Measurements from ENCODE around the gene GMPPA.

GMPPA gene

DNA sequence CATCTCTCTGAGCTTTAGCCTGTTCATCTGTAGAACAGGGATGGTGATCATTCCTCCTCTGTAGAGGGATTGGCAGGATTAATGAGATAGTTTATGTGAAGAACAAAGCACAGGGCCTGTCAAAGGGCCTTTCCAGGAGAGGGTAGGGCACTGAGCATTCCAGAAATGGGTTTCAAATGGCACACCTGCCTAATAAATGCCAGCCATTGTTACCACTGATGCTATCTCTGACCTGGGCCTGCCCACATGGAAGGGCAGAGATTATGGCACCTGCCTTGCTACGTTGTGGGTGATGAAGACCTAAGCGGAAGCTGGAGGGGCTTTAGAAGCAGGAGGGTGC, 31.0 kb upstream of the GMPPA start:
- no peak for DNase-seq (ENCODE audit: low read depth in 1 of 2, low spot score in 1 of 2)

DNA sequence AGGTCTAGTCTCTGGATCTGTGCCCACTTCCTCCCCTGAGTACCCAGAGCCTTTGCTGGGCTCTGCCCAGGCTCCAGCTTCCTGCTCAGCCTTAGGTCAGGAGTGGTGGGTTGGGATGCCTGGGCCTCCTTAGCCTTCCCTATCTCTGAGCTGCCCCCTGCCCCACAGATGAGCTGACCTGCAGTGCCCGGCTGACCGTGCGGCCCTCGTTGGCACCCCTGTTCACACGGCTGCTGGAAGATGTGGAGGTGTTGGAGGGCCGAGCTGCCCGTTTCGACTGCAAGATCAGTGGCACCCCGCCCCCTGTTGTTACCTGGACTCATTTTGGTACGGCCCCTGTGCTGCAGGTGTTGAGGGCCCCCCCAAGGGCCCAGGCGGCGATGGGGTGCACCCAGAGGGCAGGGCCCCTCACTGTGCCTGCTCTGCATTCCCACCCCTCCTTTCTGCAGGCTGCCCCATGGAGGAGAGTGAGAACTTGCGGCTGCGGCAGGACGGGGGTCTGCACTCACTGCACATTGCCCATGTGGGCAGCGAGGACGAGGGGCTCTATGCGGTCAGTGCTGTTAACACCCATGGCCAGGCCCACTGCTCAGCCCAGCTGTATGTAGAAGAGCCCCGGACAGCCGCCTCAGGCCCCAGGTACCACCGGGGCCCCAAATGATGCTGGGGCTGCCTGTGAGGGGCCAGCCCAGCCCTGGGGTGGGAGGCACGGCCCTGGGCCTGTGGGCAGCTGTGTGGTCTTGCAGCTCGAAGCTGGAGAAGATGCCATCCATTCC, 30.1 kb upstream of the GMPPA start:
- DNase-seq (ENCODE audit: low read depth in 1 of 2, low spot score in 1 of 2): no peak

DNA sequence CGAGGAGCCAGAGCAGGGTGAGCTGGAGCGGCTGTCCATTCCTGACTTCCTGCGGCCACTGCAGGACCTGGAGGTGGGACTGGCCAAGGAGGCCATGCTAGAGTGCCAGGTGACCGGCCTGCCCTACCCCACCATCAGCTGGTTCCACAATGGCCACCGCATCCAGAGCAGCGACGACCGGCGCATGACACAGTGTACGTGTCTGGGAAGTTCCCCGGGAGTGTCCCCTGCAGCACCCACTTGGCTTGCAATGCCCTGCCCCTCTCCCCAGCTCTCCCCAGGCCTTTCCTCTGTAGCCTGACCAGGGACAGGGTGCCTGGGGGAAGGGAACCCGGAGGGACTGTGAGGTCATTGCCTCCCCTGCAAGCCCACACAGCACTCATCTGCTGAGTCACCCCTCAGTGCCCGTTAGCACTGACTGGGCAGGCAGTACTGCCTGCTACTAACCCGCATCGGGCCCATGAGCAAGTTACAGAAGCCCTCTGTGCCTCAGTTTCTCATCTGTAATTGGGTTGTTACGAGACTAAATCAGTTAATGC, 29.4 kb upstream of the GMPPA start:
- DNase-seq (ENCODE audit: low read depth in 1 of 2, low spot score in 1 of 2): no peak

DNA sequence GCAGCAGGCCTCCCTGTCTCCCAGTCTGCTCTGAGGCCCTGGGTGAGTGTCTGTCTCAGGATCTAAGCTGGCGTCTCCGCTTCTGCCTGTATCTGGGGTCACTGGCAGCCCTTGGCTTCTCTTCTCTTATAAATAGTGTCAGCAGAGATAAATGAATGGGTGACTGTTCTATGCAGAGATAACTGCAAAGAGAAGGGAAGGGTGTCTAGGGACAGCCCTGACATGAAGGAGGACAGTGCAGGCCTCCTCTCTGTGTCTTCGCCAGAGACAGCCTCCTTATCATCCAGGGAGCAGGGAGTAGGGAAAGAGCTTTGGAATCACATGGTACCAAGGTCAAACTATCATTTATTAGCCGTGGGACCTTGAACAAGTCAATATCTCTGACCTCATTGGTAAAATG, 28.3 kb upstream of the GMPPA start:
- DNase-seq (ENCODE audit: low read depth in 1 of 2, low spot score in 1 of 2): no peak

DNA sequence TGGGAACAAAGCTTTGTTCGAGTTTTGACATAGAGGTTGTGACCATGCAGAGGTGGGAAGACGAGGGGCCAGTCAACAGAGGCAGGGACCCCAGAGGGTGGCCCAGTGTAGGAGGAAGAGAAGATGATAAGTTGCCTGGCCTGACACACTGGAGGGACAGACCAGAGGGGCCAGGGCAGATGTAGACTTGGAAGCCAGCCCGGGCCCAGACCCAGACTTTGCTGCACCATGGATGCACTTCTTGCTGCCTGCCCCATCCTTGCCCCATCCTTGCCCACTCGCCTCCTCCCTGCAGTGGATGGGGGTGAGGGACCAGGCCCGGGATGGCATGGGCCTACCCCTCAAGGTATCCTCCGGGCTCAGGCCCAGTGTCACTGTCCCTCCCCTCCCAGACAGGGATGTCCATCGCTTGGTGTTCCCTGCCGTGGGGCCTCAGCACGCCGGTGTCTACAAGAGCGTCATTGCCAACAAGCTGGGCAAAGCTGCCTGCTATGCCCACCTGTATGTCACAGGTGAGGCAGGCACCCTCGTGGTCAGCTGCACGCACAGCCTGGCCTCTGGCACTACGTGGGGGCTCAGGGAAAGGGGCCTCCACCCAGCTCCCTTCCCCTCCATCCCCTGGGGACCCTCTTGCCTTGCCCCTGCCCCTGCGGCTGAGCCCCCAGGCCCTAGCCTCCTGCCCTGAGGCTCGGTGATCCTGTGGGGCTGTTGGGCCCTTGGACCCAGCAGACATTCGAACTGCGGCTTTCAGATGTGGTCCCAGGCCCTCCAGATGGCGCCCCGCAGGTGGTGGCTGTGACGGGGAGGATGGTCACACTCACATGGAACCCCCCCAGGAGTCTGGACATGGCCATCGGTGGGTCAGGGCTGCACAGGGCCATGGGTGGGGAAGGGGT, 27.0 kb upstream of the GMPPA start:
- no peak for DNase-seq (ENCODE audit: low read depth in 1 of 2, low spot score in 1 of 2)

DNA sequence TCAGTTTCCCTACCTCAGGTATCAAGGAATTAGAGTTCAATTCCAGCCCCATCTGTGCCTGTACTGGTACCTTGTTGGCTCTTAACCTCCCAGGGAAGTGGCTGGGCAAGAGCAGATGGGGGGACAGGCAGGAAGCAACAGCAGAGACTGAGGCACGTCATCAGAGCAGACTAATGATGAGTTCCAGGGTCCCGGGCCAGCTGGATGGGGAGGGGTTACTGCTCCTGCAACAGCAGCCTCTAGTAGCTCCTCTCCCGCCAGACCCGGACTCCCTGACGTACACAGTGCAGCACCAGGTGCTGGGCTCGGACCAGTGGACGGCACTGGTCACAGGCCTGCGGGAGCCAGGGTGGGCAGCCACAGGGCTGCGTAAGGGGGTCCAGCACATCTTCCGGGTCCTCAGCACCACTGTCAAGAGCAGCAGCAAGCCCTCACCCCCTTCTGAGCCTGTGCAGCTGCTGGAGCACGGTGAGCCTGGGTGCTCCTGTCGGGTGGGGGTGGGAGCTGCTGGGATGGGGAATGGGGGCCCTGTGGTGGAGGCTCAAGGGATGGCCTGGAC, 26.0 kb upstream of the GMPPA start:
- DNase-seq (ENCODE audit: low read depth in 1 of 2, low spot score in 1 of 2): no peak

DNA sequence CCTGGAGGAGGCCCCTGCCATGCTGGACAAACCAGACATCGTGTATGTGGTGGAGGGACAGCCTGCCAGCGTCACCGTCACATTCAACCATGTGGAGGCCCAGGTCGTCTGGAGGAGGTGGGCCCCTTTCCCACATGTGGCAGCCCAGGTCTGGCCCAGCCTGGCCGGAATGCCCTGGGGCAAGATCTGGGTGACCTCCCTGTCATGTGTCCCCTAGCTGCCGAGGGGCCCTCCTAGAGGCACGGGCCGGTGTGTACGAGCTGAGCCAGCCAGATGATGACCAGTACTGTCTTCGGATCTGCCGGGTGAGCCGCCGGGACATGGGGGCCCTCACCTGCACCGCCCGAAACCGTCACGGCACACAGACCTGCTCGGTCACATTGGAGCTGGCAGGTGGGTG, 25.2 kb upstream of the GMPPA start:
- no peak for DNase-seq (ENCODE audit: low read depth in 1 of 2, low spot score in 1 of 2)

DNA sequence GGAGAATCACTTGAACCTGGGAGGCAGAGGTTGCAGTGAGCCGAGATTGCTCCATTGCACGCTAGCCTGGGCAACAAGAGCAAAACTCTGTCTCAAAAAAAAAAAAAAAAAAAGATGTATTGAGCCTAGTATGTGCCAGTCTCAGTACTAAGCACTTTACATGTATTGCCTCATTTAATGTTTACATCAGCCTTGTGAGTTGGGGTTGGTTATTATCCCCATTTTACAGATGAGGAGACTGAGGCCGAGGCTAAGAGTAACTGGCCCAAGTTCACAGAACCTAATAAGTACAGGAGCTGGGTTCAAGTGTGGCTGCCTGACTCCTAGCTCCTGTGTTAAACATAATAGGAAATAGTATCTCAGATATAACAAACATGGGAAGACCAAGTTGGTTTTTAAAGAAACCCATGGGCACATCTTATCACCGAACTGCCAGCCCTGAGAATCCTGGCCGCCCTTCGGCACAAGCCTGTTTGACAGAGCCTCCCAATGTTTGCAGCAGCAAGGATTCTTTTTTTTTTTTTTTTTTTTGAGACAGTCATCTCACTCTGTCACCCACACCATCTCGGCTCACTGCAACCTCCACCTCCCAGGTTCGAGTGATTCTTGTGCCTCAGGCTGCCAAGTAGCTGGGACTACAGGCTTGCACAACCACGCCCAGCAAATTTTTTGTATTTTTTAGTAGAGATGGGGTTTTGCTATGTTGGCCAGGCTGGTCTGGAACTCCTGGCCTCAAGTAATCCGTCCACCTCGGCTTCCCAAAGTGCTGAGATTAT, 24.2 kb upstream of the GMPPA start:
- DNase-seq (ENCODE audit: low read depth in 1 of 2, low spot score in 1 of 2): no peak

DNA sequence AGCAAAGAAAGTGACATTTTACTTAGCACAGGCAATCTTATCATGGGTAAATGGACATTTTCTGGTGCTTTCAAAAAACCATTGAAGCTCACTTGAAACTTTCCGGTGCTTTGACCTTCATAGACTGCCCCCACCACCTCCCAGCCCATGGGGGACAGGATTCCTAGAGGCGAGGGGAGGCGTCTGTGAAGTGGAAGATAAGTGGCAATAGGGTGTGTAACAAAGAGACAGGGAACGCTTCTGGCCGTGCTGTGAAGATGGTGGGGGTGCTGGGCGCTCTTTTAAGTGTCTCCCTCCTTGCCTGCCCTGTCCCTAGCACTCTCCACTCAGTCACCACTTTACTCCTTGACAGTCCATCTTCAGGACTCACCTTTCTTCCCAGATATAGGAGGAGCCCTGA, 23.4 kb upstream of the GMPPA start:
- no peak for DNase-seq (ENCODE audit: low read depth in 1 of 2, low spot score in 1 of 2)

DNA sequence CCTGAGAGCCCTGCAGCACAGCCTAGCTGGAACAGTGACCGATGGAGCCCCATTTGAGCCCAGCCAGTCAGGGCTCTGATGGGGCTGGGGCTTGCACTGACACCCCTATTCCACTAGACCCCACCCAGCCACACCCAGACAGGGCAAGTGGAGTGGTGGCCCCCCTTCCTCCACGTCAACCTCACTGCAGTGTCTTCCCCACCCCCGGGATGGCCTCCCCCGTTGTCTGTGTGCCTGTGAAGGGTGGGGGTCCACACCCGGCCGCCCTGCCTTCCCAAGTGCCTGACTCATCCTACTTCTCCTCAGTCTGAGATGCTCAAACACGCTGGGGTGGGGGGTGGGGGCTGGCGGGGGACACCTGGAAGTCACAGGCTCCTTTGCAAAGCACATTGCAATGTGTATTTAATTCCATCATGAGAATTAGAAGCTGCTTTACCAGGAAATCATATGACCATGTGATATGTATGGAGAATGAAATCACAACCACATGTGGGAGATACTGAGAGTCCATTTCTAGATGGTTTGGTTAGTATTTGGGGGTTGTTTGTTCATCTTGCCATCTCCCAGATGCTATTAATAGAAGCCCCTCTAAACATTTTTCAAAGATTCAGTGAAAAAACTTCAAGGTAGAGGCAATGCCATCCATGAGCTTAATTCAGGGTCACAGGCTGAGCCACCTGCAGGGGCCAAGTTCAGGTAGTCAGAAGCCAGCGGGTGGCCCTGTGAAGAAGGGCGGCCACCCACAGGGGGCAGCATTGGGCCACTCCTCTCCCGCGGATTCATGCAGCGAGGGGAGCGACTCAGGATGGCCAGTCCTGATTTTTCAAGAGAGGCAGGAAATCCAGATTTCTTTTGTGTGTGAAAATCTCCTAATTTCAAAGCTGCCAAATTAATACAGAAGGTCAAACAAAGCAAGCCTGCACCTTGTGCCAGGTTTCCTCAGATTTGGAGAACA, 22.7 kb upstream of the GMPPA start:
- peak in 1 of 2 donors; percentile 40 for DNase-seq (ENCODE audit: low read depth in 1 of 2, low spot score in 1 of 2)

DNA sequence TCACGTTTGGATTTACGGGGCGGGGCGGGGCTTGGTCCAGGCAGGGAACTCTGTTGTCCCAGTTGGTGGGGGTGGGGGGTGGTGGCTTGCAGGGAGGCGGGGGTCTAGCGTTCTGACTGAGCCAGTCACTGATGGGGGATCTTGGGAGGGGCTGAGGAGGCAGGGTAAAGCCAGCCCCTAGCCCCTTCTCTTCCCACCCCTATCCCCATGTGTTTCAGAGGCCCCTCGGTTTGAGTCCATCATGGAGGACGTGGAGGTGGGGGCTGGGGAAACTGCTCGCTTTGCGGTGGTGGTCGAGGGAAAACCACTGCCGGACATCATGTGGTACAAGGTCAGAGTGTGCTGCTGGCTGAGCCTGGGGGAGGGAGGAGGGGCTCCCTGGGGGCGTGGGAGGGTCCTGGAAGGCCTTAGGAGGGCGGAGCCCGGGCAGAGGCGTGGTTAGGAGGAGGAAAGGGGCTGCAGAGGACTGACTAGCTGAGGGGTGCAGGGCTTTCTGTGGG, 22.0 kb upstream of the GMPPA start:
- no peak for DNase-seq (ENCODE audit: low read depth in 1 of 2, low spot score in 1 of 2)

DNA sequence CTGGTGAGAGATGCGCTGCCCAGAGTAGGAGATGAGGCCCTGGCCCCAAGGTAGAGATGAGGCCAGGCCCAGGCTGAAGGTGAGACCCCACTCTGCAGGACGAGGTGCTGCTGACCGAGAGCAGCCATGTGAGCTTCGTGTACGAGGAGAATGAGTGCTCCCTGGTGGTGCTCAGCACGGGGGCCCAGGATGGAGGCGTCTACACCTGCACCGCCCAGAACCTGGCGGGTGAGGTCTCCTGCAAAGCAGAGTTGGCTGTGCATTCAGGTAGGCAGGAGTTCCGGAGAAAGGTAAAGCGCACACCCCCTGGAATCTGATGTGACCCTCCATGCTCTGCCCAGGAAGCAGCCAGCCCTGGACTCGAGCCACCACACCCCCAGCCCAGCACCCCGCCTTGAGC, 21.5 kb upstream of the GMPPA start:
- DNase-seq (ENCODE audit: low read depth in 1 of 2, low spot score in 1 of 2): no peak

DNA sequence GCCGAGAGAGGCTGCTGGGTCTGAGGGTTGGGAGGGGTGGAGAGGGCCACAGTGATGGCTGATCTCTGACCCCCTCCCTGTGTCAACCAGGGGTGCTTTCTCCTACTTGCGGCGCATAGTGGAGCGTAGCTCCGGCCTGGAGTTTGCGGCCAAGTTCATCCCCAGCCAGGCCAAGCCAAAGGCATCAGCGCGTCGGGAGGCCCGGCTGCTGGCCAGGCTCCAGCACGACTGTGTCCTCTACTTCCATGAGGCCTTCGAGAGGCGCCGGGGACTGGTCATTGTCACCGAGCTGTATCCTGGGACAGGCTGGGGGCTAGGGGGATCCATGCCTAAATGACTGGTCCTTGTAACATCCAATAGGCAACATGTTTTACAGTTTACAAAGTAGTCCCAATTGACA, 20.9 kb upstream of the GMPPA start:
- no peak for DNase-seq (ENCODE audit: low read depth in 1 of 2, low spot score in 1 of 2)

DNA sequence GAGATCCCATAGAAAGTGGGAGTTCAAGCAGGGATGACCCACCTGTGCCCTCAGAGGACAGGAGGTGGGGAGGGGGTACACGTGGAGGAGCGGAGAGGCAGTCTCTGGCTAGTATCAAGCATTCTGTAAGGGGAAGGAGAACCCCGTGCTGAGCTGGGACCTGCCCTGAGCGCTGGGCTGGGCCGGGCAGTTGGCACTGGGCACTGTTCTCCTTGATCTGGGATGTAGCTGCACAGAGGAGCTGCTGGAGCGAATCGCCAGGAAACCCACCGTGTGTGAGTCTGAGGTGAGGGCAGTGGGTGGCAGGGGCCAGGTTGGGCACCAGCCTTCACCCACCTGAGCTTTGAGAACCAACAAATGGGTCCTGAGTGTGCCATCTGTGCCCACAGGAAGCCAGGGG, 19.8 kb upstream of the GMPPA start:
- no peak for DNase-seq (ENCODE audit: low read depth in 1 of 2, low spot score in 1 of 2)

DNA sequence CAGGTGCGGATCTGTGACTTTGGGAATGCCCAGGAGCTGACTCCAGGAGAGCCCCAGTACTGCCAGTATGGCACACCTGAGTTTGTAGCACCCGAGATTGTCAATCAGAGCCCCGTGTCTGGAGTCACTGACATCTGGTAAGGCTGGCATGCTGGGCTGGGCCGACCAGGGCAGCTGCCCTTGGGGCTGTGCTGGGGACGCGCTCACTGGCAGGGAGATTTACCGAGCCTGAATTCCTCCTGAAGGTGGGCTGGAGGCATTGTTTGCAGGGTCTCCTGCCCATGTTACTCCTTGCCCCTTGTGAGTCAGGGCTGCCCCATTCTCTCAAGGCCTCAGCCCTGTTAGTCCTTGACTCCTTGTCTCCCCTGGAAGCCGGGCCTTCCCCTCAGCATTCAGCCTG, 18.7 kb upstream of the GMPPA start:
- no peak for DNase-seq (ENCODE audit: low read depth in 1 of 2, low spot score in 1 of 2)

DNA sequence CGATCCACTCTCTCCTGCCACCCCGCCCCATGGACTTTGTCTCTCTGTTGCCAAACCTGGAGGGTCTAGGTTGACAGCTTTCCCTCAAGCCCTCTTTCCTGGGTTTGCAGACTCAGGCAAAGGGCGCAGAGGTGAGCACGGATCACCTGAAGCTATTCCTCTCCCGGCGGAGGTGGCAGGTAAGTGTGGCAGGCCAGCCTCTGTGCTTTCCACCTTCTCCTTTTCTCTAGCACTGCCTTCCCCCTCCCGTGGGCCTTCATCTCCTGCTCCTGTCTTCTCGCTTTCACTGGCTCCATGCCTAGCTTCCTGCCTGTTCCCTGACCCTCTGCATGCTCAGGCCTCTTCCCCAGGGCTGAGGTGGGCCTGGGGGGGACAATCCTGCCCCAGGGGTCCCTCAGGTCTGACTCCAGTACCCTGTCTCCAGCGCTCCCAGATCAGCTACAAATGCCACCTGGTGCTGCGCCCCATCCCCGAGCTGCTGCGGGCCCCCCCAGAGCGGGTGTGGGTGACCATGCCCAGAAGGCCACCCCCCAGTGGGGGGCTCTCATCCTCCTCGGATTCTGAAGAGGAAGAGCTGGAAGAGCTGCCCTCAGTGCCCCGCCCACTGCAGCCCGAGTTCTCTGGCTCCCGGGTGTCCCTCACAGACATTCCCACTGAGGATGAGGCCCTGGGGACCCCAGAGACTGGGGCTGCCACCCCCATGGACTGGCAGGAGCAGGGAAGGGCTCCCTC, 15.9 kb upstream of the GMPPA start:
- DNase-seq (ENCODE audit: low read depth in 1 of 2, low spot score in 1 of 2): no peak

DNA sequence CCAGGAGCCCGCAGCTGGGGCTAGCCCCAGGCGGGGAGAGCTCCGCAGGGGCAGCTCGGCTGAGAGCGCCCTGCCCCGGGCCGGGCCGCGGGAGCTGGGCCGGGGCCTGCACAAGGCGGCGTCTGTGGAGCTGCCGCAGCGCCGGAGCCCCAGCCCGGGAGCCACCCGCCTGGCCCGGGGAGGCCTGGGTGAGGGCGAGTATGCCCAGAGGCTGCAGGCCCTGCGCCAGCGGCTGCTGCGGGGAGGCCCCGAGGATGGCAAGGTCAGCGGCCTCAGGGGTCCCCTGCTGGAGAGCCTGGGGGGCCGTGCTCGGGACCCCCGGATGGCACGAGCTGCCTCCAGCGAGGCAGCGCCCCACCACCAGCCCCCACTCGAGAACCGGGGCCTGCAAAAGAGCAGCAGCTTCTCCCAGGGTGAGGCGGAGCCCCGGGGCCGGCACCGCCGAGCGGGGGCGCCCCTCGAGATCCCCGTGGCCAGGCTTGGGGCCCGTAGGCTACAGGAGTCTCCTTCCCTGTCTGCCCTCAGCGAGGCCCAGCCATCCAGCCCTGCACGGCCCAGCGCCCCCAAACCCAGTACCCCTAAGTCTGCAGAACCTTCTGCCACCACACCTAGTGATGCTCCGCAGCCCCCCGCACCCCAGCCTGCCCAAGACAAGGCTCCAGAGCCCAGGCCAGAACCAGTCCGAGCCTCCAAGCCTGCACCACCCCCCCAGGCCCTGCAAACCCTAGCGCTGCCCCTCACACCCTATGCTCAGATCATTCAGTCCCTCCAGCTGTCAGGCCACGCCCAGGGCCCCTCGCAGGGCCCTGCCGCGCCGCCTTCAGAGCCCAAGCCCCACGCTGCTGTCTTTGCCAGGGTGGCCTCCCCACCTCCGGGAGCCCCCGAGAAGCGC, 15.0 kb upstream of the GMPPA start:
- no peak for DNase-seq (ENCODE audit: low read depth in 1 of 2, low spot score in 1 of 2)
